ENCODE data around the gene RTBDN. TPM values are rescaled to one million over a fixed set of nuclear protein-coding genes. Genes with fewer than 3 reads are reported as not detected.

The RTBDN gene
- total RNA-seq, 1 experiment from 2014 or later: 25.1 TPM

DNA sequence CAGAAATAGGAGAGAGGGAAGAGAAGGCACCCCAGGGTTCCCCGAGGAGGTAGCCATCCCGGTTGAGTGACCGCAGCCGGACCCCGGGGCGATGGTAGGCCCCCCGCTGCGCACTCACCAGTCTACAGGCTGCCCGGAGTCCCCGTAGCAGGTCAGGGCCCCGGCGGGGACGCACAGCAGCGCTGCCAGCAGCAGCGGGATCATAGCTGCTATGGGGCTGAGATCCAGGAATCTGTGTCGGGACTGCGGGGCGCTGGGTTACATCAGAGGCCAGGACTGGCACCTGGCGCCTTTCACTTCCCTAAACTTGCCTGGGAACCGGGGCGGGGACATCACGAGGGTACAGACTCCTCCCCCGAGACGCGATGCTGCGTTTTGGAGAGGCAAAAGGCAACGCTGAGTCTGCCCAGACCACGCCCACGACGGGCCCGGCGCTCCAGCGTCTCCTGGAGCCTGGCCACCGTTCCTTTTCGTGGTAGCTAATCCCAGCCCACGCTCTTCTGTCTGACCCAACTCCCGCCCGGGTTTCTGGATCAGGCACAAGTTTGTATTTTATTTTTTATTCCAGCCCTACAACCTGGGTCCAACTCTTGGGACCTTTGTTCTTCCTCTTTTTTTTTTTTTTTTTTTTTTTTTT lies 46.9 kb upstream of the RTBDN start, which contains the start of gene DNASE2 (continued):
- 0 out of 2 replicates have a peak, but pooled peaks have one; percentile 16 for TF ChIP-seq CBX3 (IDR thresholded peaks at IDR 0.05; ENCODE audit: low read depth)
- TF ChIP-seq, protein P1, sequence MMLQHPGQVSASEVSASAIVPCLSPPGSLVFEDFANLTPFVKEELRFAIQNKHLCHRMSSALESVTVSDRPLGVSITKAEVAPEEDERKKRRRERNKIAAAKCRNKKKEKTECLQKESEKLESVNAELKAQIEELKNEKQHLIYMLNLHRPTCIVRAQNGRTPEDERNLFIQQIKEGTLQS (IDR thresholded peaks at IDR 0.05): no peak
- peak; percentile 70 for TF ChIP-seq EGR1 (IDR thresholded peaks at IDR 0.05; ENCODE audit: low read depth)

DNA sequence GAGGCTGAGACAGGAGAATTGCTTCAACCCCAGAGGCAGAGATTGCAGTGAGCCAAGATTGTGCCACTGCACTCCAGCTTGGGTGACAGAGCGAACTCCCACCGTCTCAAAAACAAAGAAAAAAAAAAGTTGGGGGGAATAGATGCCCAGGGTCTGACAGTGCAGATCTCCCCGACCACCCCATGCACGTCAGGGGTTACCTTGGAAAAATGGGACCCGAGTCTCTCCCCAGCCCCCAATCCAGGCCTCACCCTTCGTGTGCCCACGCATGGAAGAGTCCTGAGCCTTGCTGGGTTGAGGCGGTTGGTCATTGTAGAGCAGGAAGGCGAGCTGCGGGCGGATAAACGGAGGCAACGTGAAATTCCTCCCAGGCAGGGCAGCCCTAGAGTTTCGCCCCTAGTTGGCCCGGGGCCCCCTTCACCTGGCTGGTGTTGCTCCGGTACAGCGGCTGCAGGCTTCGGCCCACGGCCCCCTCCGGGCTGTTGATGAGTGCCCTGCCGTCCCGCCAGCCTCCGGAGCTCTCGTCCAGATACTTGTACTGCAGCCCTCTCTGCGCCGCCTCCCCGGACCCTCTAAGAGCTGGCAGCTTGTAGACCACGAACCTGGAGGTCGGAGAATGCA lies 46.3 kb upstream of the RTBDN start:
- Histone ChIP-seq H3K4me1 (ENCODE audit: control insufficient read depth in 1 of 2, insufficient read depth in 2 of 2, low read length in 2 of 2) (peaks cover 6 to 15% of the 10 kb centered on the region in 2 experiments; a peak in 3 of 4 replicates), H3K36me3 (ENCODE audit: control insufficient read depth in 1 of 2, insufficient read depth in 2 of 2, low read length in 2 of 2) (0 out of 4 replicates have a peak, but pooled peaks cover 0 to 4% of the 10 kb centered on the region in 2 experiments), H3K4me2 (ENCODE audit: low read length) (peak overlapping the region; percentile 98), H3K79me2 (ENCODE audit: insufficient read depth, low read length) (no peaks in the 10 kb centered on the region), H4K20me1 (ENCODE audit: insufficient read depth) (no peaks in the 10 kb centered on the region), H3K9ac (ENCODE audit: low read length) (peak overlapping the region; percentile 74), H3K9me2 (ENCODE audit: insufficient read depth) (no peaks in the 10 kb centered on the region), H3K9me3 (ENCODE audit: control insufficient read depth in 1 of 2, insufficient read depth in 1 of 2, low read depth in 1 of 2, low read length in 2 of 2) (peaks cover 0 to 14% of the 10 kb centered on the region in 2 experiments; a peak in 2 of 4 replicates), H3K27ac (ENCODE audit: low read depth, low read length) (peak overlapping the region; percentile 68), H3K27me3 (ENCODE audit: insufficient read depth, low read length) (no peaks in the 10 kb centered on the region), H3K4me3 (replicated peaks in 1 of 2; ENCODE audit: low read depth in 1 of 2, low read length in 2 of 2) (peak overlapping the region; percentile 77 to 94), H2AFZ (ENCODE audit: low read depth, low read length, poor library complexity, severe bottlenecking) (no peak overlapping the region)
- peak; percentile 56 for ATAC-seq
- intact Hi-C loops (cut with micrococcal nuclease): no loop called here
- BruUV-seq (replicated peaks): TSS peak; percentile 68
- CTCF ChIA-PET: interaction anchor here (1.3 to 1.8 kb wide), 3 partner anchors 115 to 123 kb away, joined by 3 to 6 read pairs (median 4); no protein-coding TSS in a partner anchor
- RAD21 ChIA-PET (ENCODE audit: low non-redundant PET in 1 of 2, low total read pairs in 2 of 2, uncharacterized antibody in 2 of 2, unreplicated experiment in 2 of 2): no interaction called here
- POLR2A ChIA-PET: interaction anchor here (1.0 to 1.8 kb wide), 2 partner anchors 9 to 10 kb away, joined by 3 to 14 read pairs; partner anchors contain the start of gene GCDH
- no peak for DNase-seq (ENCODE audit: low read depth, low spot score)
- TF ChIP-seq JUND (IDR thresholded peaks at IDR 0.05) (no peak), TCF7L2 (IDR thresholded peaks at IDR 0.05; ENCODE audit: borderline replicate concordance, extremely low read depth, insufficient read depth, insufficient read length) (no peak), ZNF274 (IDR thresholded peaks at IDR 0.05; ENCODE audit: low read depth, low read length) (no peak), EZH2phosphoT487 (IDR thresholded peaks at IDR 0.05; ENCODE audit: borderline replicate concordance) (no peak), CEBPB (IDR thresholded peaks at IDR 0.05; ENCODE audit: low read depth) (no peak), POLR2AphosphoS5 (IDR thresholded peaks at IDR 0.05; ENCODE audit: low read depth, low read length) (no peak), YY1 (IDR thresholded peaks at IDR 0.05; ENCODE audit: extremely low read depth, insufficient replicate concordance, low read depth, low read length) (no peak), EGR1 (IDR thresholded peaks at IDR 0.05; ENCODE audit: low read depth) (no peak), RAD21 (IDR thresholded peaks at IDR 0.05; ENCODE audit: low read depth) (no peak), SRF (IDR thresholded peaks at IDR 0.05; ENCODE audit: low read depth) (no peak), POLR2A (IDR thresholded peaks at IDR 0.05; ENCODE audit: borderline replicate concordance, extremely low read depth, insufficient read depth, insufficient read length) (no peak), ZFX (IDR thresholded peaks at IDR 0.05) (no peak)
- TF ChIP-seq, protein P2, sequence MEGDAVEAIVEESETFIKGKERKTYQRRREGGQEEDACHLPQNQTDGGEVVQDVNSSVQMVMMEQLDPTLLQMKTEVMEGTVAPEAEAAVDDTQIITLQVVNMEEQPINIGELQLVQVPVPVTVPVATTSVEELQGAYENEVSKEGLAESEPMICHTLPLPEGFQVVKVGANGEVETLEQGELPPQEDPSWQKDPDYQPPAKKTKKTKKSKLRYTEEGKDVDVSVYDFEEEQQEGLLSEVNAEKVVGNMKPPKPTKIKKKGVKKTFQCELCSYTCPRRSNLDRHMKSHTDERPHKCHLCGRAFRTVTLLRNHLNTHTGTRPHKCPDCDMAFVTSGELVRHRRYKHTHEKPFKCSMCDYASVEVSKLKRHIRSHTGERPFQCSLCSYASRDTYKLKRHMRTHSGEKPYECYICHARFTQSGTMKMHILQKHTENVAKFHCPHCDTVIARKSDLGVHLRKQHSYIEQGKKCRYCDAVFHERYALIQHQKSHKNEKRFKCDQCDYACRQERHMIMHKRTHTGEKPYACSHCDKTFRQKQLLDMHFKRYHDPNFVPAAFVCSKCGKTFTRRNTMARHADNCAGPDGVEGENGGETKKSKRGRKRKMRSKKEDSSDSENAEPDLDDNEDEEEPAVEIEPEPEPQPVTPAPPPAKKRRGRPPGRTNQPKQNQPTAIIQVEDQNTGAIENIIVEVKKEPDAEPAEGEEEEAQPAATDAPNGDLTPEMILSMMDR (IDR thresholded peaks at IDR 0.05 in 2 of 3, conservative IDR thresholded peaks at IDR 0.05 in 1 of 3; ENCODE audit: borderline replicate concordance in 1 of 3, insufficient read depth in 1 of 3, low read depth in 2 of 3, low read length in 2 of 3): no peak
- TF ChIP-seq, protein P1 (IDR thresholded peaks at IDR 0.05): no peak
- TF ChIP-seq, protein P3, sequence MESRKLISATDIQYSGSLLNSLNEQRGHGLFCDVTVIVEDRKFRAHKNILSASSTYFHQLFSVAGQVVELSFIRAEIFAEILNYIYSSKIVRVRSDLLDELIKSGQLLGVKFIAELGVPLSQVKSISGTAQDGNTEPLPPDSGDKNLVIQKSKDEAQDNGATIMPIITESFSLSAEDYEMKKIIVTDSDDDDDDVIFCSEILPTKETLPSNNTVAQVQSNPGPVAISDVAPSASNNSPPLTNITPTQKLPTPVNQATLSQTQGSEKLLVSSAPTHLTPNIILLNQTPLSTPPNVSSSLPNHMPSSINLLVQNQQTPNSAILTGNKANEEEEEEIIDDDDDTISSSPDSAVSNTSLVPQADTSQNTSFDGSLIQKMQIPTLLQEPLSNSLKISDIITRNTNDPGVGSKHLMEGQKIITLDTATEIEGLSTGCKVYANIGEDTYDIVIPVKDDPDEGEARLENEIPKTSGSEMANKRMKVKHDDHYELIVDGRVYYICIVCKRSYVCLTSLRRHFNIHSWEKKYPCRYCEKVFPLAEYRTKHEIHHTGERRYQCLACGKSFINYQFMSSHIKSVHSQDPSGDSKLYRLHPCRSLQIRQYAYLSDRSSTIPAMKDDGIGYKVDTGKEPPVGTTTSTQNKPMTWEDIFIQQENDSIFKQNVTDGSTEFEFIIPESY (IDR thresholded peaks at IDR 0.05; ENCODE audit: extremely low read depth, insufficient replicate concordance, low read length): no peak
- TF ChIP-seq, protein P4, sequence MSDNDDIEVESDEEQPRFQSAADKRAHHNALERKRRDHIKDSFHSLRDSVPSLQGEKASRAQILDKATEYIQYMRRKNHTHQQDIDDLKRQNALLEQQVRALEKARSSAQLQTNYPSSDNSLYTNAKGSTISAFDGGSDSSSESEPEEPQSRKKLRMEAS (IDR thresholded peaks at IDR 0.05): no peak

Data from HCT116 (cell line).